ENCODE results near the gene MS4A6A.

The MS4A6A gene

DNA sequence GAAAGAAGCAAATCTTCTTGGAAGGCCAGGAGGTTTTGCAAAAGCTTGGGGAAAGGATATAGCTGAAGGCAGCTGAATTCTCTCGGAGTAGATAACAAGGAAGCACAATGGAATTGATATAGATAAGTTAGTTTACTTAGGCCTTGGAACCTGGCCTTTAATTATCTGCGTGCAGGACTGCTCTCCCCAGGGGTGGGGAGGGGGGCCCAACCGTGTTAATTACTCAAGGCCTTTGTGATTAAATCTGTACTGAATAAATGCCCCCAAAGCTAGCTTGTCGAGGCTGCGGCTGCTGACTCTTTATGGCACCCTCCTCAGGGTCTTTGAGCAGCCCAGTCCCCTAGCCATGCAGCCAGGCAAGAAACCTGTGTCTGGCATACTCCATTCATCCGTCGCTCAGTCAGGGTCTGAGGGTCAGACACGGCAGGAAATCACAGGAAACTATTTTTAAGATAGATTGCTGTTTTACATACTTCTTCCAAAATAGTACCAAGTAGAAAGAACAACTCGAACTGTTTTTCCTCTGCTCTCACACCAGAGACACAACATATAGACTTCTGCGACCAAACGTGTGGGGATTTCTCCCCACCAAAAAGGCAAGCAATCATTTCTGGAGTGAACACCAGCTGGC is 58.0 kb downstream of the MS4A6A start:
- no peak overlapping the region for H3K4me3 ChIP-seq (replicated peaks in 1 of 2; ENCODE audit: low read depth in 2 of 2, low read length in 2 of 2)
- DNase-seq (ENCODE audit: low read depth in 2 of 2), result no peak
- TF ChIP-seq, protein P1, sequence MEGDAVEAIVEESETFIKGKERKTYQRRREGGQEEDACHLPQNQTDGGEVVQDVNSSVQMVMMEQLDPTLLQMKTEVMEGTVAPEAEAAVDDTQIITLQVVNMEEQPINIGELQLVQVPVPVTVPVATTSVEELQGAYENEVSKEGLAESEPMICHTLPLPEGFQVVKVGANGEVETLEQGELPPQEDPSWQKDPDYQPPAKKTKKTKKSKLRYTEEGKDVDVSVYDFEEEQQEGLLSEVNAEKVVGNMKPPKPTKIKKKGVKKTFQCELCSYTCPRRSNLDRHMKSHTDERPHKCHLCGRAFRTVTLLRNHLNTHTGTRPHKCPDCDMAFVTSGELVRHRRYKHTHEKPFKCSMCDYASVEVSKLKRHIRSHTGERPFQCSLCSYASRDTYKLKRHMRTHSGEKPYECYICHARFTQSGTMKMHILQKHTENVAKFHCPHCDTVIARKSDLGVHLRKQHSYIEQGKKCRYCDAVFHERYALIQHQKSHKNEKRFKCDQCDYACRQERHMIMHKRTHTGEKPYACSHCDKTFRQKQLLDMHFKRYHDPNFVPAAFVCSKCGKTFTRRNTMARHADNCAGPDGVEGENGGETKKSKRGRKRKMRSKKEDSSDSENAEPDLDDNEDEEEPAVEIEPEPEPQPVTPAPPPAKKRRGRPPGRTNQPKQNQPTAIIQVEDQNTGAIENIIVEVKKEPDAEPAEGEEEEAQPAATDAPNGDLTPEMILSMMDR (IDR thresholded peaks at IDR 0.05; ENCODE audit: low read depth, low read length), result no peak
